GM21529 (cell line): Measurements from ENCODE around the gene TBC1D25.
"Not testable (repeated sequence)": the region's sequence is repeated elsewhere in the genome, so short reads cannot be mapped to it uniquely, and the experiment has no call there.

Source experiments
- ATAC-seq: cut with Tn5 transposase; IDR thresholded peaks from one replicate; pipeline ENCODE4 v1.9.1; 2021; ENCODE audit not compliant: unreplicated experiment

Gene TBC1D25

GRCh38 chrX:48514868-48515460, 24.6 kb upstream of the TBC1D25 start:
- no peak for ATAC-seq

DNA sequence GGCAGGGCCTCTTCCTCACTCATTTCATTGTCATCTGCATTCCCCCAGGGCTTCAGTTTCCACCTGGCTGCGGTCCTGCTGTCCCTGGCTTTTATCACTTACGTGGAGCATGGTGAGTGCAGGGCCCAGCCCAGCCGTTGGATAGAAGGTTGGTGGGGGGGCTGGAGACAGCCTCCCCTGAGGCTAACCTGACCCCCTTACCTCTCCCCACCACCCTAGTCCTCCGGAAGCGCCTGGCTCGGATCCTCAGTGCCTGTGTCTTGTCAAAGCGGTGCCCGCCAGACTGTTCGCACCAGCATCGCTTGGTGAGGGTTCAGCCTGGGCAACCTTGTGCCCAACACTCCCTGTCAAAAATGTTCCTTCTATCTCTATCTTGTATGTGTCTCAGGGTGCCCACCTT, 23.7 kb upstream of the TBC1D25 start:
- ATAC-seq = no peak

GRCh38 chrX:48516285-48516684, 23.2 kb upstream of the TBC1D25 start:
- ATAC-seq = no peak

DNA sequence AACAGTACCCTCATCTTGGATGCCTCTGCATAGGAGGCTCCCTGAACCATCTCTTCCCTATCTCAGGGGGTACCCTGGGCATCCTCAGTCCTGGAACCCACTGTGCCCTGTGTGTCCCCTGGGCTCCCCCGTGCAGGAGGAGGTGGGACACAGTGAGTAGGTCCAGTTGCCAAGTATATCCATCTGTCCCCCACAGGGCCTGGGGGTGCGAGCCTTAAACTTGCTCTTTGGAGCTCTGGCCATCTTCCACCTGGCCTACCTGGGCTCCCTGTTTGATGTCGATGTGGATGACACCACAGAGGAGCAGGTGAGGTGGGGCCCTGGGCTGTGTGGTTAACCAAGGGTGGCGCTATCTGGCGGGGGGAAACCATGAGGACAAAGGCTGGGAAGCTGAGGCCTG, 22.5 kb upstream of the TBC1D25 start:
- ATAC-seq = no peak

GRCh38 chrX:48519481-48519880, 20.0 kb upstream of the TBC1D25 start:
- ATAC-seq = not testable (repeated sequence)

DNA sequence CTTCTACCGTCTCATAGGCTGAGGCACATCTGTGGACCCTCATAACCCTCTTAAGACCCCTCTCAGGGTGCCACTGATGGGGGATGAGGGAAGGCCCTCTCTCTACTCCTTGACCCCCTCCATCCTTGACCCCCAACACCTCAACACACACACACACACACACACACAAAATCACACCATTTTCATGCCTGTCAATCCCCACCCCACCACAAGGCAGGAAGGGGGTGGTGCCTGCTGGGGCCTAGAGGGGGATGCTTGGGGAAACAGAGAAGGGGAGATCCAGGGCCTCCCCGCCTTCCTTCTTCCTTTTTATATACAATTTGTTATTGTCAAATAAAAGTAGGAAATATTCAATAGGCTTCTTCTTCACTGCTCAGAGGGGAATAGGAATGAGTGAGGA, 19.1 kb upstream of the TBC1D25 start:
- no peak for ATAC-seq

DNA sequence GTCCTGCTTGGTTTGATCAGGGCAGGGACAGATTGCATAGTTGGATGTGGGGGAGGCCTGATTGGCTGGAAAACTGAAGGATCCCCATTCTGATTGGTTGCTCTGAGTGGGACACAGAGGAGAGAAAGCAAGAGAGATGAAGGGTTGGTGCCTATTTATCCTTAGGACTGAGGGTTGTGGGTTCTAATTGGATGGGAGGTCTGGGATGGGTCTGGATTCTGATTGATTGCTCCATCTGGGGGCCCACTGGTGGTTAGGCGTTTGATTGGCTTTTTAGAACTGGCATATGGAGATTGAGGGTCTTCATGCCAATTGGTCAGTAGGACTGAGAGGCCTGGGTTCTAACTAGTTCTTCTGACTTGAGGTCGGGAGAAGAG, 18.6 kb upstream of the TBC1D25 start:
- ATAC-seq = no peak

GRCh38 chrX:48521353-48522243, 17.9 kb upstream of the TBC1D25 start, which contains the start of gene EBP:
Gene EBP, plus strand, starts transcription at chrX:48521808. Its CDS starts 1,964 bp downstream, at chrX:48523772.
- ATAC-seq = peak; percentile 96

- no peak for ATAC-seq
Measured at GRCh38 chrX:48522291-48522690, 17.2 kb upstream of the TBC1D25 start.

- no peak for ATAC-seq
Measured at GRCh38 chrX:48523682-48524081, 15.8 kb upstream of the TBC1D25 start.

DNA sequence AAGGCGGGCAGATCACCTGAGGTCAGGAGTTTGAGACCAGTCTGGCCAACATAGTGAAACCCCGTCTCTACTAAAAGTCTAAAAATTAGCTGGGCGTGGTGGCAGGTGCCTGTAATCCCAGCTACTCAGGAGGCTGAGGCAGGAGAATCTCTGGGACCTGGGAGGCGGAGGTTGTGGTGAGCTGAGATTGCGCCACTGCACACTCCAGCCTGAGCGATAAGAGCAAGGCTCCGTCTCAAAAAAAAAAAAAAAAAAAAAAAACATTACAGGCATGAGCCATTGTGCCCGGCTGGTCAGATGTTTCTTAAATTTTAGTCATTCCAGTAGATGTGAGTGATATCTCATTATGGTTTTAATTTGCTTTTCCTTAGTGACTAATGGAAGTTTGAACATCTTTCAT, 13.7 kb upstream of the TBC1D25 start:
- not testable (repeated sequence) for ATAC-seq

DNA sequence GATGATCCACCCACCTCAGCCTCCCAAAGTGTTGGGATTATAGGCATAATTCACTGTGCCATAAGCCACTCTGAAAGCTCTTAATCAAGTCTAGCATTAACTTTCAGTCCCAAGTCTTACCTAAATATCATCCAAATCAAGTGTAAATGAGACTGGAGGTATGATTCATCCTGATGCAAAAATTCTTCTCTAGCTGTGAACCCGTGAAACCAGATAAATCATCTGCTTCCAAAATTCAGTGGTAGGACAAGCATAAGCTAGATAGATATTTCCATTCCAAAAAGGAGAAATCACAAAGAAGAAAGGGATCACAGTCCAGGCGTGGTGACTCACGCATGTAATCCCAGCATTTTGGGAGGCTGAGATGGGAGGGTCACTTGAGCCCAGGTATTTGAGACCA, 8.8 kb upstream of the TBC1D25 start:
- ATAC-seq = no peak

GRCh38 chrX:48531358-48531959, 8.1 kb upstream of the TBC1D25 start:
- ATAC-seq = no peak

DNA sequence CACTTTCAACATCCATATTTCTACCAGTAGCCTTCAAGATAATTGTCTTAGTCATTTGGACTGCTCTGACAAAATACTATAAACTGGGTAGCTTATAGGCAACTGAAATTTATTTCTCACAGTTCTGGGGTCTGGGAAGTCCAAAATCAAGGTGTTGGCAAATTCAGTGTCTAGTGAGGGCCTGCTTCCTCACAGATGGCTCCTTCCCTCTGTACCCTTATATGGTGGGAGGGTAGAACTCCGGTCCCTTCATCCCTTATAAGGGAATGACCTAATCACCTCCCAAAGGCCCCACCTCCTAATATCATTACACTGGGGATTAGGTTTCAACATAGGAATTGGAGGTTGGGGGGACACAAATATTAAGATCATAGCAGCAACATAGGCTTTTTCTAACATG, 7.4 kb upstream of the TBC1D25 start:
- ATAC-seq = no peak

GRCh38 chrX:48533165-48533564, 6.3 kb upstream of the TBC1D25 start:
- ATAC-seq = no peak

DNA sequence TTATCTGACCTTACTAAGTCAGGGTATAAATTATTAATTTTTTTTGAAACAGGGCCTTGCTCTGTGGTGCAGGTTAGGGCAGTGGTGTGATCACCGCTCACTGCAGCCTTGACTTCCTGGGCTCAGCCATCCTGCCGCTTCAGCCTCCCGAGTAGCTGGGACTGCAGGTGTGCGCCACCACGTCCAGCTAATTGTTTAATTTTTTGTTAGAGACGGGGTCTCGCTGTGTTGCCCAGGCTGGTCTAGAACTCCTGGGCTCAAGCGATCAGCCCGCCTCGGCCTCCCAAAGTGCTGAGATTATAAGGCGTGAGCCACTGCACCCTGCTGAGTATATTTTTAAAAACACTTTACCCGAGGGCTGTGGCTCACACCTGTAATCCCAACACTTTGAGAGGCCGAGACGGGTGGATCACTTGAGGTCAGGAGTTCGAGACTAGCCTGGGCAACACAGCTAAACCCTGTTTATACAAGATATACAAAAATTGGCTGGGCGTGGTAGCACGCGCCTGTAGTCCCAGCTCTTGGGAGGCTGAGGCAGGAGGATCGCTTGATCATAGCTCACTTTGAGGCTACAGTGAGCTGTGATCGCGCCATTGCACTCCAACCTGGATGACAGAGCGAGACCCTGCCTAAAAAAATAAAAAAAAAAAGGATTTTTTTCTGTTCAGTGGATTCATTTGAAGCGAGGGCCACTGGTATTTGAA, 721 bp upstream of the TBC1D25 start:
- no peak for ATAC-seq

DNA sequence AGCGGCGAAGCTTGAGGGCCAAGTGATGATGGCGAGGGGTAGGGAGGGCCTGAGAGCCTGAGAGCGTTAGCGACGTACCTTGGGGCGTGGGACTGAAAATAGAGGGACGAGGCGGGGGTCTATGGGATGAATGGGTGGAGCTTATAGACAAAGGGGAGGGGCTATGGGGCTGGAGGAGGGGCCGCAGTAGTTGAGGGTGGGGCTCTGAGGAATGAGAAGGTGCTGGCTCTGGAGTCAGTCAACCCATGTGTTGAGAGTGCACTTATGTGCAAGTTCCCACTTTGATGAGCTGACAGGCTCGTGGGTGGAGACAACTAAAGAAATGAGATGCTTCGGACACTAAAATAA, 488 bp downstream of the TBC1D25 start:
- ATAC-seq = peak; percentile 40

- no peak for ATAC-seq
Measured at GRCh38 chrX:48540480-48540879, 966 bp downstream of the TBC1D25 start.

DNA sequence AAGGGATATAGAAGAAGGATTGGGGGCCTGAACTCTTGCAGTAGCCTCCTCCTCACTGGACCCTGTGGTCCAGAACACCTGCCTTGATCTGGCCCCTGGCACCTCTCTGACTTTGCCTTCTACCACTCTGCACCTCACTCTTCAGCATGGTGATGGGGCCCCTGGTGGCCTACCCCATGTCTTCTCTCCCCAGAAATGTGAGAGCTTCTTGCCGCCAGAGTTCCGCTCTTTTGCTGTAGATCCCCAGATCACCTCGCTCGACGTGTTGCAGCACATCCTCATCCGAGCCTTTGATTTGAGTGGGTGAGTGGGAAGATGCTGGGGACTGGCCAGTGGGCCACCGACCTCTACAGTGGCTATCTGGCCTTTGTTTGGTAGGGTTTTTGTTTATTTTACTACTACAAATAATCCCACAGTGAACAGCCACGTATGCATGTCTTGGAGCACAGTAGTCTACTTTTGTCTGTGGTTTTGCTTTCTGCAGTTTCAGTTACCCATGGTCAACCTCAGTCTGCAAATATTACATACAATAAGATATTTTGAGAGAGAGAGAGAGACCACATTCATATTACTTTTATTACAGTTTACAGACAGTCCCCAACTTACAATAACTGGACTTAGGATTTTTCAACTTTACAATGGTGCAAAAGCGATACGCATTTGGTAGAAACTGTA, 1.8 kb downstream of the TBC1D25 start:
- ATAC-seq = no peak

- ATAC-seq = no peak
Measured at GRCh38 chrX:48548871-48549270, 9.4 kb downstream of the TBC1D25 start.

GRCh38 chrX:48555731-48556325, 16.3 kb downstream of the TBC1D25 start:
- ATAC-seq = not testable (repeated sequence)
